ENCODE data around the gene NIPSNAP2.
"Not testable (repeated sequence)": the region's sequence is repeated elsewhere in the genome, so short reads cannot be mapped to it uniquely, and the experiment has no call there.

Gene NIPSNAP2

DNA sequence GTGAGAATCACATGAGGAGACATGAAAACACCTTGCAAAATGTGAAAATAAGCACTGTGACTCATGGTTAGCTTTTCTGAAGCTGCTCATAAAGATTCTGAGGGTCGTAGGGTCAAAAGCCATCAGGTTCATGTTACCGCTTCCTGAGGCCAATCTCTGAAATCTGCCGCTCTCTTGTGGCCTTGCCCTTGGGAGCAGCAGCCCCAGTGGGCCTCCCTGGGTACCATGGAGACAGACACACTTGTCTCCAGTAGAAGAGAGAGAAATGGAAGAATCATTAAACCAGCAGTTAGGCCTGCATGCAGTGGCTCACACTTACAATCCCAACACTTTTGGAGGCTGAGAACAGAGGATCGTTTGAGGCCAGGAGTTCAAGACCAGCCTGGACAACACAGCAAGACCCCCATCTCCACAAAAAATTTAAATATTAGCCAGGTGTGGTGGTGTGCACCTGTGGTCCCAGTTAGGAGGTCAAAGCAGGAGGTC, 42.8 kb downstream of the NIPSNAP2 start:
- TF ChIP-seq CTCF (IDR thresholded peaks at IDR 0.05; ENCODE audit: insufficient read depth, low read depth, low read length, missing control alignments) = no peak
- H3K4me3 ChIP-seq (ENCODE audit: low read depth, low read length) = no peak overlapping the region
- no peak for DNase-seq (ENCODE audit: low read depth)

- no peak overlapping the region for H3K4me3 ChIP-seq (ENCODE audit: low read depth, low read length)
- TF ChIP-seq CTCF (IDR thresholded peaks at IDR 0.05; ENCODE audit: insufficient read depth, low read depth, low read length, missing control alignments) = no peak
- no peak for DNase-seq (ENCODE audit: low read depth)
Measured at GRCh38 chr7:56007891-56008290, 43.5 kb downstream of the NIPSNAP2 start.

GRCh38 chr7:56009695-56010094, 45.3 kb downstream of the NIPSNAP2 start:
- DNase-seq (ENCODE audit: low read depth) = no peak

GRCh38 chr7:56017015-56017414, 52.6 kb downstream of the NIPSNAP2 start:
- not testable (repeated sequence) for H3K4me3 ChIP-seq (ENCODE audit: low read depth, low read length); DNase-seq (ENCODE audit: low read depth)

More at GRCh38 chr7:56009695-56010094, 45.3 kb downstream of the NIPSNAP2 start:
- no peak overlapping the region for H3K4me3 ChIP-seq (ENCODE audit: low read depth, low read length)
- no peak for TF ChIP-seq CTCF (IDR thresholded peaks at IDR 0.05; ENCODE audit: insufficient read depth, low read depth, low read length, missing control alignments)

- no peak overlapping the region for H3K4me3 ChIP-seq (ENCODE audit: low read depth, low read length)
Measured at GRCh38 chr7:56019501-56019900, 55.1 kb downstream of the NIPSNAP2 start.

GRCh38 chr7:56023500-56023899, 59.1 kb downstream of the NIPSNAP2 start:
- no peak overlapping the region for H3K4me3 ChIP-seq (ENCODE audit: low read depth, low read length)
- no peak for DNase-seq (ENCODE audit: low read depth)
- TF ChIP-seq CTCF (IDR thresholded peaks at IDR 0.05; ENCODE audit: insufficient read depth, low read depth, low read length, missing control alignments) = no peak

More at GRCh38 chr7:56019501-56019900, 55.1 kb downstream of the NIPSNAP2 start:
- no peak for TF ChIP-seq CTCF (IDR thresholded peaks at IDR 0.05; ENCODE audit: insufficient read depth, low read depth, low read length, missing control alignments)
- no peak for DNase-seq (ENCODE audit: low read depth)

DNA sequence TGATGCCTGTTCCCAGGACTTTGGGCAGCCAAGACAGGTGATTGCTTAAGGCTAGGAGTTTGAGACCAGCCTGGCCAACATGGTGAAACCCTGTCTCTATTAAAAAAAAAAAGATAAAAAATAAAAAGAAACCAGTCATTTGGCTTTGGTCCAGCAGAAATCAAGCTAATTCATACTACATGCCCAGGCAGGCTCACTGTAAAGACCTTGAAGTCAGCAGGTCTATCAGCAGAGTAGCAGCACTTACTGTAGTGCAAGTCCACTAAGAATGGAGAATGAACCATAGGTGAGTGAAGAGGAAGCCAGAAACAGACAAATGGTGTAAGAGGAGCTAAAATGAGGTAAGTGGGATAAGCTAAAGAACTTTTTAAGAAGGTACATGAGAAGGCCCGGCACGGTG, 62.2 kb downstream of the NIPSNAP2 start:
- TF ChIP-seq CTCF (IDR thresholded peaks at IDR 0.05; ENCODE audit: insufficient read depth, low read depth, low read length, missing control alignments) = no peak
- no peak for DNase-seq (ENCODE audit: low read depth)
- no peak overlapping the region for H3K4me3 ChIP-seq (ENCODE audit: low read depth, low read length)

All from GM12865 (cell line).